ENCODE data around the gene ORAI3. TPM values are rescaled to one million over a fixed set of nuclear protein-coding genes. Genes with fewer than 3 reads are reported as not detected.
A peak's percentile ranks its signal among the peaks of the same experiment; 100 is the strongest.

ORAI3 gene
- total and polyA plus RNA-seq, 2 of the 13 experiments (the other 11 are each of a cell fraction or from before 2014, with no cell fraction given): 11.4 to 32.0 TPM

- peak; percentile 61; the same call in 1 of the 2 replicates for TF ChIP-seq GMEB1 (CRISPR knock-in tag; IDR thresholded peaks at IDR 0.05; ENCODE audit: borderline replicate concordance)
- peak; percentile 75 for TF ChIP-seq SP5 (CRISPR knock-in tag; IDR thresholded peaks at IDR 0.05; ENCODE audit: borderline replicate concordance, low read depth)
- 0 out of 2 replicates have a peak, but pooled peaks have one; percentile 95 for TF ChIP-seq ZNF772 (CRISPR knock-in tag; IDR thresholded peaks at IDR 0.05)
- no peak for TF ChIP-seq LCORL (IDR thresholded peaks at IDR 0.05)
- TF ChIP-seq LCORL (CRISPR knock-in tag; IDR thresholded peaks at IDR 0.05): no peak; the same call in 1 of the 2 replicates
- TF ChIP-seq ZC3H4 (CRISPR knock-in tag; IDR thresholded peaks at IDR 0.05; ENCODE audit: borderline replicate concordance): no peak
- 0 out of 2 replicates have a peak, but pooled peaks have one; percentile 19 for TF ChIP-seq ZNF329 (CRISPR knock-in tag; IDR thresholded peaks at IDR 0.05; ENCODE audit: low read depth)
- no peak for TF ChIP-seq FOXP1 (IDR thresholded peaks at IDR 0.05)
- TF ChIP-seq FOXP1 (CRISPR knock-in tag; IDR thresholded peaks at IDR 0.05): no peak
- TF ChIP-seq RELA (CRISPR knock-in tag; IDR thresholded peaks at IDR 0.05): peak; percentile 21; the same call in 1 of the 2 replicates
- TF ChIP-seq ZNF3 (CRISPR knock-in tag; IDR thresholded peaks at IDR 0.05): no peak
- no peak; the same call in 1 of the 2 replicates for TF ChIP-seq BORCS8-MEF2B (CRISPR knock-in tag; IDR thresholded peaks at IDR 0.05)
- TF ChIP-seq U2AF2 (IDR thresholded peaks at IDR 0.05; ENCODE audit: low read depth, low read length): no peak
- TF ChIP-seq NFYB (CRISPR knock-in tag; IDR thresholded peaks at IDR 0.05): peak; percentile 8; the same call in 1 of the 2 replicates
- TF ChIP-seq BHLHE40 (IDR thresholded peaks at IDR 0.05; ENCODE audit: low read length): no peak
- TF ChIP-seq ZNF235 (CRISPR knock-in tag; IDR thresholded peaks at IDR 0.05; ENCODE audit: borderline replicate concordance): 0 out of 2 replicates have a peak, but pooled peaks have one; percentile 14
- TF ChIP-seq ZBTB25 (CRISPR knock-in tag; IDR thresholded peaks at IDR 0.05): peak; percentile 21; the same call in 1 of the 2 replicates
- TF ChIP-seq ZMYM2 (CRISPR knock-in tag; IDR thresholded peaks at IDR 0.05): peak; percentile 60; the same call in 1 of the 2 replicates
- TF ChIP-seq PHF5A (CRISPR knock-in tag; IDR thresholded peaks at IDR 0.05; ENCODE audit: low read depth, unreplicated experiment): peak; percentile 21
- peak; percentile 39 for TF ChIP-seq DBP (CRISPR knock-in tag; IDR thresholded peaks at IDR 0.05; ENCODE audit: not compliant biosample characterization)
- peak; percentile 56 for TF ChIP-seq IKZF5 (CRISPR knock-in tag; IDR thresholded peaks at IDR 0.05)
- 0 out of 2 replicates have a peak, but pooled peaks have one; percentile 20 for TF ChIP-seq ZFP1 (CRISPR knock-in tag; IDR thresholded peaks at IDR 0.05)
- peak; percentile 91 for TF ChIP-seq XRCC5 (optimal IDR thresholded peaks at IDR 0.05; ENCODE audit: low read length)
- no peak for TF ChIP-seq ZNF280D (CRISPR knock-in tag; IDR thresholded peaks at IDR 0.05)
Observed at GRCh38 chr16:30984669-30985400, 36.0 kb downstream of the ORAI3 start, which contains the start of gene HSD3B7 (continued).
